ENCODE results near the gene CCL13.

Gene CCL13

GRCh38 chr17:34384822-34385605, 28.7 kb downstream of the CCL13 start:
- DNase-seq (ENCODE audit: low read depth in 2 of 2) = no peak

- no peak for DNase-seq (ENCODE audit: low read depth in 2 of 2)
Observed at GRCh38 chr17:34386343-34386696, 30.0 kb downstream of the CCL13 start.

- no peak for DNase-seq (ENCODE audit: low read depth in 2 of 2)
Observed at GRCh38 chr17:34386697-34387550, 30.6 kb downstream of the CCL13 start.

- no peak for DNase-seq (ENCODE audit: low read depth in 2 of 2)
Observed at GRCh38 chr17:34387566-34387965, 31.3 kb downstream of the CCL13 start.

- no peak for DNase-seq (ENCODE audit: low read depth in 2 of 2)
Observed at GRCh38 chr17:34389126-34389750, 33.0 kb downstream of the CCL13 start.

GRCh38 chr17:34390649-34391048, 34.4 kb downstream of the CCL13 start:
- no peak for DNase-seq (ENCODE audit: low read depth in 2 of 2)

- no peak for DNase-seq (ENCODE audit: low read depth in 2 of 2)
Observed at GRCh38 chr17:34391241-34391640, 35.0 kb downstream of the CCL13 start.

- DNase-seq (ENCODE audit: low read depth in 2 of 2) = no peak
Observed at GRCh38 chr17:34393401-34393800, 37.1 kb downstream of the CCL13 start.

- DNase-seq (ENCODE audit: low read depth in 2 of 2) = no peak
Observed at GRCh38 chr17:34397265-34397664, 41.0 kb downstream of the CCL13 start.

- DNase-seq (ENCODE audit: low read depth in 2 of 2) = no peak
Observed at GRCh38 chr17:34398990-34399389, 42.7 kb downstream of the CCL13 start.

GRCh38 chr17:34399725-34400124, 43.4 kb downstream of the CCL13 start:
- no peak for DNase-seq (ENCODE audit: low read depth in 2 of 2)

- no peak for DNase-seq (ENCODE audit: low read depth in 2 of 2)
Observed at GRCh38 chr17:34400301-34400931, 44.1 kb downstream of the CCL13 start.

GRCh38 chr17:34401165-34401564, 44.9 kb downstream of the CCL13 start:
- DNase-seq (ENCODE audit: low read depth in 2 of 2) = no peak

- no peak for DNase-seq (ENCODE audit: low read depth in 2 of 2)
Observed at GRCh38 chr17:34403006-34403405, 46.7 kb downstream of the CCL13 start.

GRCh38 chr17:34406226-34406625, 49.9 kb downstream of the CCL13 start:
- DNase-seq (ENCODE audit: low read depth in 2 of 2) = no peak

All from fibroblast of skin of left quadriceps (primary cell).